H1 (cell line): Measurements from ENCODE around the gene SH3PXD2A. TPM values are rescaled to one million over a fixed set of nuclear protein-coding genes. Genes with fewer than 3 reads are reported as not detected.

Experiments
- ATF2 ChIP-seq: IDR thresholded peaks from 2 replicates; pipeline ENCODE4 v1.6.1; 2012; ENCODE audit warnings: low read length, inconsistent platforms
- CBX5 ChIP-seq: fragments of 300-800, 300-1000 bp; sonication (generic); IDR thresholded peaks from 2 replicates; pipeline ENCODE4 v1.7.1; 2016; ENCODE audit warnings: antibody characterized with exemption, low read length, low read depth
- CHD7 ChIP-seq: fragments of 300-600 bp; sonication (generic); IDR thresholded peaks from 2 replicates; pipeline ENCODE4 v1.7.1; 2012; ENCODE audit warnings: low read length, moderate library complexity, mild to moderate bottlenecking, inconsistent platforms; ENCODE audit not compliant: insufficient replicate concordance
- JUND ChIP-seq: IDR thresholded peaks from 2 replicates; pipeline ENCODE4 v1.6.1; 2011; ENCODE audit warnings: mild to moderate bottlenecking, improper control_type of control experiment, low read length
- RBBP5 ChIP-seq: IDR thresholded peaks from 2 replicates; pipeline ENCODE4 v1.7.1; 2012; ENCODE audit warnings: low read depth, mild to moderate bottlenecking, inconsistent platforms, low read length, moderate library complexity, borderline replicate concordance
- TAF7 ChIP-seq: optimal IDR thresholded peaks from 2 replicates; pipeline ENCODE3; 2011; ENCODE audit warnings: low read depth, mild to moderate bottlenecking, inconsistent platforms, low read length, moderate library complexity, borderline replicate concordance
- polyA plus RNA-seq, 7 experiments: library from polyadenylated mRNA; depleted of rRNA in 3 of 7; stranded (reverse) in 5 of 7; unstranded in 2 of 7; fragments of >200 nt in 5 of 7; fragments of 200-250 nt in 2 of 7; gene quantifications; 1 replicate in 5 of 7; 2 replicates in 1 of 7; 4 replicates in 1 of 7; pipeline versions ENCODE4 v1.2.1 to v1.2.3, GENCODE V29; 2011 to 2013; ENCODE audit warnings: missing spikeins in 2 of 7, mixed read lengths in 2 of 7
- total RNA-seq: library from RNA; stranded (reverse); fragmentation: NEBNext Ultra II Directional; extraction: Animal tissue kit (Norgen Biotek cat#: 25700); gene quantifications from 2 replicates; pipeline ENCODE4 v1.2.1, GENCODE V29; 2021

Gene SH3PXD2A
- total and polyA plus RNA-seq, 2 of the 8 experiments (the other 6 are each of a cell fraction or from before 2014, with no cell fraction given), result 5.4 to 16.3 TPM

GRCh38 chr10:103597003-103597402, 258.4 kb downstream of the SH3PXD2A start (continued):
- no peak for TF ChIP-seq RBBP5
- TF ChIP-seq JUND, result no peak
- TF ChIP-seq CHD7, result no peak
- no peak for TF ChIP-seq CBX5
- no peak for TF ChIP-seq ATF2
- TF ChIP-seq TAF7, result no peak
